HepG2 (cell line): Measurements from ENCODE around the gene CCNT2. TPM values are rescaled to one million over a fixed set of nuclear protein-coding genes. Genes with fewer than 3 reads are reported as not detected.
A peak's percentile ranks its signal among the peaks of the same experiment; 100 is the strongest.

Experiments used
- ETV6 ChIP-seq: sonication (generic); formaldehyde crosslinking; conservative IDR thresholded peaks from 2 replicates; pipeline ENCODE4 v1.4.0; 2020; ENCODE audit warnings: missing genetic modification reagents
- NFIC ChIP-seq: IDR thresholded peaks from 2 replicates; pipeline ENCODE4 v1.6.1; 2012; ENCODE audit warnings: mild to moderate bottlenecking, low read length, inconsistent platforms
- PAX8 ChIP-seq: sonication (generic); formaldehyde crosslinking; IDR thresholded peaks from 2 replicates; pipeline ENCODE4 v1.8.0; 2022; ENCODE audit warnings: mild to moderate bottlenecking, missing genetic modification reagents, borderline replicate concordance
- TCF7L2 ChIP-seq: IDR thresholded peaks from 2 replicates; pipeline ENCODE4 v1.6.1; 2011; ENCODE audit warnings: mild to moderate bottlenecking, low read depth, low read length, moderate library complexity
- U2AF1 ChIP-seq: fragments of 200-400 bp; formaldehyde crosslinking; optimal IDR thresholded peaks from 2 replicates; pipeline ENCODE3; 2017; ENCODE audit warnings: mild to moderate bottlenecking, low read depth, low read length
- YY1 ChIP-seq: IDR thresholded peaks from 2 replicates; pipeline ENCODE4 v1.6.1; 2011; ENCODE audit warnings: low read length, low read depth, moderate library complexity, mild to moderate bottlenecking; ENCODE audit not compliant: insufficient read depth, insufficient replicate concordance
- ZFP36L2 ChIP-seq: sonication (generic); formaldehyde crosslinking; IDR thresholded peaks from 2 replicates; pipeline ENCODE4 v1.4.0; 2020; ENCODE audit warnings: missing genetic modification reagents
- ZNF501 ChIP-seq: sonication (generic); formaldehyde crosslinking; IDR thresholded peaks from 2 replicates; pipeline ENCODE4 v1.5.1; 2020; ENCODE audit warnings: mild to moderate bottlenecking, moderate library complexity, missing genetic modification reagents
- ZNF510 ChIP-seq: sonication (generic); formaldehyde crosslinking; IDR thresholded peaks from 2 replicates; pipeline ENCODE4 v1.4.0; 2020; ENCODE audit warnings: low read depth, mild to moderate bottlenecking, missing genetic modification reagents
- ZNF577 ChIP-seq: sonication (generic); formaldehyde crosslinking; IDR thresholded peaks from 2 replicates; pipeline ENCODE4 v1.4.0; 2020; ENCODE audit warnings: mild to moderate bottlenecking, low read depth, missing genetic modification reagents, borderline replicate concordance
- ZNF629 ChIP-seq: sonication (generic); formaldehyde crosslinking; conservative IDR thresholded peaks from 2 replicates; pipeline ENCODE4 v1.5.0; 2020; ENCODE audit warnings: missing genetic modification reagents
- ZNF670 ChIP-seq: sonication (generic); formaldehyde crosslinking; IDR thresholded peaks from 2 replicates; pipeline ENCODE4 v1.8.0; 2022; ENCODE audit warnings: mild to moderate bottlenecking, missing genetic modification reagents, borderline replicate concordance
- ZNF709 ChIP-seq: sonication (generic); formaldehyde crosslinking; IDR thresholded peaks from 2 replicates; pipeline ENCODE4 v1.5.0; 2020; ENCODE audit warnings: mild to moderate bottlenecking, missing genetic modification reagents
- ZNF816 ChIP-seq: sonication (generic); formaldehyde crosslinking; IDR thresholded peaks from 2 replicates; pipeline ENCODE4 v1.8.0; 2022; ENCODE audit warnings: missing genetic modification reagents, mild to moderate bottlenecking, borderline replicate concordance
- ZNF891 ChIP-seq: sonication (generic); formaldehyde crosslinking; IDR thresholded peaks from 2 replicates; pipeline ENCODE4 v1.5.0; 2020; ENCODE audit warnings: mild to moderate bottlenecking, missing genetic modification reagents
- ZSCAN30 ChIP-seq: sonication (generic); formaldehyde crosslinking; IDR thresholded peaks from 2 replicates; pipeline ENCODE4 v1.5.0; 2020; ENCODE audit warnings: mild to moderate bottlenecking, missing genetic modification reagents
- ZSCAN31 ChIP-seq: sonication (generic); formaldehyde crosslinking; IDR thresholded peaks from 2 replicates; pipeline ENCODE4 v1.5.0; 2020; ENCODE audit warnings: low read depth, mild to moderate bottlenecking, missing genetic modification reagents
- polyA plus RNA-seq, 8 experiments: library from polyadenylated mRNA; depleted of rRNA in 3 of 8; stranded (reverse) in 7 of 8; unstranded in 1 of 8; fragments of >200 nt; fragmentation: Illumina TruSeq in 4 of 8; extraction: Trizol in 4 of 8; gene quantifications; 2 replicates each; pipeline versions ENCODE4 v1.2.1 to v1.2.3, GENCODE V29; 2011 to 2016; ENCODE audit warnings: low read depth in 4 of 8, missing spikeins in 1 of 8, mixed read lengths in 1 of 8; ENCODE audit not compliant: insufficient read depth in 1 of 8
- total RNA-seq, 5 experiments: library from RNA; depleted of rRNA; stranded (reverse); fragments of >200 nt; fragmentation: Illumina TruSeq; extraction: Trizol; gene quantifications; 2 replicates each; pipeline ENCODE4 v1.2.3, GENCODE V29; 2016; ENCODE audit warnings: low read depth in 1 of 5
- TF ChIP-seq, protein P1 (sequence below): IDR thresholded peaks from 2 replicates; pipeline ENCODE4 v1.6.1; 2016; ENCODE audit warnings: low read depth, borderline replicate concordance
- TF ChIP-seq, protein P2 (sequence below): sonication (generic); formaldehyde crosslinking; IDR thresholded peaks from 2 replicates; pipeline ENCODE4 v1.4.0; 2020; ENCODE audit warnings: missing genetic modification reagents, borderline replicate concordance
- TF ChIP-seq, protein P3 (sequence below): IDR thresholded peaks from 2 replicates; pipeline ENCODE4 v1.6.1; 2012; ENCODE audit warnings: inconsistent platforms
- TF ChIP-seq, protein P4 (sequence below): sonication (generic); formaldehyde crosslinking; IDR thresholded peaks from 2 replicates; pipeline ENCODE4 v1.5.1; 2020; ENCODE audit warnings: missing genetic modification reagents, mild to moderate bottlenecking, borderline replicate concordance
- TF ChIP-seq, protein P5 (sequence below): IDR thresholded peaks from 2 replicates; pipeline ENCODE4 v1.6.1; 2016; ENCODE audit warnings: mild to moderate bottlenecking

CCNT2 gene
- total and polyA plus RNA-seq, 2 of the 13 experiments (the other 11 are each of a cell fraction or from before 2014, with no cell fraction given), result 22.1 to 34.4 TPM

DNA sequence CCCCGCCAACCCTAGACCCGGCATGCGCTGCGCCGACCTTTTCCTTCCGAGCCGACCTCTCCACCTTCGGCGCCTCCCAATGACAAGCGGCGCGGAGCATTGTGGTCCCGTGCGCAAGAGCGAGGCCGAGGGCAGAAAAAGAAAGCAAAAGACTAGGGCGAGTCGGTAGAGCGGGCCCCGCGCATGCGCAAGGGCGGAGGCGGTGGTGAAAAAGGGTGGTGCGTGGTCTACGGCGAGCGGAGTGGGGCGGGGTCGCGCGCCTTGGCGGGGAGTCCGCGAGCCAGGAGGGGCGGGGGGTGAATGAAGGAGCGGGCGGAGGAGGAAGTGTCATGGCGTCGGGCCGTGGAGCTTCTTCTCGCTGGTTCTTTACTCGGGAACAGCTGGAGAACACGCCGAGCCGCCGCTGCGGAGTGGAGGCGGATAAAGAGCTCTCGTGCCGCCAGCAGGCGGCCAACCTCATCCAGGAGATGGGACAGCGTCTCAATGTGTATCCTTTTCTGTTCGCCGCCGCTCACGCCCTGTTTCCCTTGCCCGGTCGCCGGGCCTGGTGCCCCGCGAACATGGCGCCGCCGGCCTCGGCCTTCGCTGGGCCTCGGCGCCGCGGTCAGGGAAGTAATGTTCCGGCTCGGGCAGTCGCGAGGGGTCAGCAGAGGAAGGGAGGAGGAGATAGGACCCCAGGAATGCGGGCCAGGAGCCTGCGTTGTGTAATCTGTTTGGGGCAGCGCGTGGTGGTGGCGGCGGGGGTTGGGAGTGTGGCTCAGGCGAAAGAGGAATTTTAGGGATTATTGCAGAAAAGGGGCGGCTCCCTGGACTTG lies at the start of gene CCNT2 (continued):
- TF ChIP-seq ZNF629 (CRISPR knock-in tag) (peak; percentile 30; the same call in 1 of the 2 replicates), U2AF1 (no peak), ZSCAN30 (CRISPR knock-in tag) (peak; percentile 94; the same call in 1 of the 2 replicates), YY1 (peak; percentile 97), TCF7L2 (no peak), ZNF577 (no peak), ZNF510 (CRISPR knock-in tag) (peak; percentile 83; the same call in 1 of the 2 replicates), ZNF816 (CRISPR knock-in tag) (peak; percentile 96), ZNF891 (CRISPR knock-in tag) (peak; percentile 96), ZNF501 (CRISPR knock-in tag) (peak; percentile 92), PAX8 (CRISPR knock-in tag) (no peak), ZFP36L2 (CRISPR knock-in tag) (no peak), ZSCAN31 (CRISPR knock-in tag) (peak; percentile 81; the same call in 1 of the 2 replicates), NFIC (no peak), ZNF670 (CRISPR knock-in tag) (peak; percentile 72), ZNF709 (CRISPR knock-in tag) (peak; percentile 76; the same call in 1 of the 2 replicates), ETV6 (CRISPR knock-in tag) (no peak)
- TF ChIP-seq, protein P1, sequence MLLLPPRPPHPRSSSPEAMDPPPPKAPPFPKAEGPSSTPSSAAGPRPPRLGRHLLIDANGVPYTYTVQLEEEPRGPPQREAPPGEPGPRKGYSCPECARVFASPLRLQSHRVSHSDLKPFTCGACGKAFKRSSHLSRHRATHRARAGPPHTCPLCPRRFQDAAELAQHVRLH (CRISPR knock-in tag), result no peak
- TF ChIP-seq, protein P2, sequence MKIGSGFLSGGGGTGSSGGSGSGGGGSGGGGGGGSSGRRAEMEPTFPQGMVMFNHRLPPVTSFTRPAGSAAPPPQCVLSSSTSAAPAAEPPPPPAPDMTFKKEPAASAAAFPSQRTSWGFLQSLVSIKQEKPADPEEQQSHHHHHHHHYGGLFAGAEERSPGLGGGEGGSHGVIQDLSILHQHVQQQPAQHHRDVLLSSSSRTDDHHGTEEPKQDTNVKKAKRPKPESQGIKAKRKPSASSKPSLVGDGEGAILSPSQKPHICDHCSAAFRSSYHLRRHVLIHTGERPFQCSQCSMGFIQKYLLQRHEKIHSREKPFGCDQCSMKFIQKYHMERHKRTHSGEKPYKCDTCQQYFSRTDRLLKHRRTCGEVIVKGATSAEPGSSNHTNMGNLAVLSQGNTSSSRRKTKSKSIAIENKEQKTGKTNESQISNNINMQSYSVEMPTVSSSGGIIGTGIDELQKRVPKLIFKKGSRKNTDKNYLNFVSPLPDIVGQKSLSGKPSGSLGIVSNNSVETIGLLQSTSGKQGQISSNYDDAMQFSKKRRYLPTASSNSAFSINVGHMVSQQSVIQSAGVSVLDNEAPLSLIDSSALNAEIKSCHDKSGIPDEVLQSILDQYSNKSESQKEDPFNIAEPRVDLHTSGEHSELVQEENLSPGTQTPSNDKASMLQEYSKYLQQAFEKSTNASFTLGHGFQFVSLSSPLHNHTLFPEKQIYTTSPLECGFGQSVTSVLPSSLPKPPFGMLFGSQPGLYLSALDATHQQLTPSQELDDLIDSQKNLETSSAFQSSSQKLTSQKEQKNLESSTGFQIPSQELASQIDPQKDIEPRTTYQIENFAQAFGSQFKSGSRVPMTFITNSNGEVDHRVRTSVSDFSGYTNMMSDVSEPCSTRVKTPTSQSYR, result 0 out of 2 replicates have a peak, but pooled peaks have one; percentile 32
- TF ChIP-seq, protein P3, sequence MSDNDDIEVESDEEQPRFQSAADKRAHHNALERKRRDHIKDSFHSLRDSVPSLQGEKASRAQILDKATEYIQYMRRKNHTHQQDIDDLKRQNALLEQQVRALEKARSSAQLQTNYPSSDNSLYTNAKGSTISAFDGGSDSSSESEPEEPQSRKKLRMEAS, result peak; percentile 77
- TF ChIP-seq, protein P4, sequence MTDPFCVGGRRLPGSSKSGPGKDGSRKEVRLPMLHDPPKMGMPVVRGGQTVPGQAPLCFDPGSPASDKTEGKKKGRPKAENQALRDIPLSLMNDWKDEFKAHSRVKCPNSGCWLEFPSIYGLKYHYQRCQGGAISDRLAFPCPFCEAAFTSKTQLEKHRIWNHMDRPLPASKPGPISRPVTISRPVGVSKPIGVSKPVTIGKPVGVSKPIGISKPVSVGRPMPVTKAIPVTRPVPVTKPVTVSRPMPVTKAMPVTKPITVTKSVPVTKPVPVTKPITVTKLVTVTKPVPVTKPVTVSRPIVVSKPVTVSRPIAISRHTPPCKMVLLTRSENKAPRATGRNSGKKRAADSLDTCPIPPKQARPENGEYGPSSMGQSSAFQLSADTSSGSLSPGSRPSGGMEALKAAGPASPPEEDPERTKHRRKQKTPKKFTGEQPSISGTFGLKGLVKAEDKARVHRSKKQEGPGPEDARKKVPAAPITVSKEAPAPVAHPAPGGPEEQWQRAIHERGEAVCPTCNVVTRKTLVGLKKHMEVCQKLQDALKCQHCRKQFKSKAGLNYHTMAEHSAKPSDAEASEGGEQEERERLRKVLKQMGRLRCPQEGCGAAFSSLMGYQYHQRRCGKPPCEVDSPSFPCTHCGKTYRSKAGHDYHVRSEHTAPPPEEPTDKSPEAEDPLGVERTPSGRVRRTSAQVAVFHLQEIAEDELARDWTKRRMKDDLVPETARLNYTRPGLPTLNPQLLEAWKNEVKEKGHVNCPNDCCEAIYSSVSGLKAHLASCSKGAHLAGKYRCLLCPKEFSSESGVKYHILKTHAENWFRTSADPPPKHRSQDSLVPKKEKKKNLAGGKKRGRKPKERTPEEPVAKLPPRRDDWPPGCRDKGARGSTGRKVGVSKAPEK (CRISPR knock-in tag), result no peak
- TF ChIP-seq, protein P5, sequence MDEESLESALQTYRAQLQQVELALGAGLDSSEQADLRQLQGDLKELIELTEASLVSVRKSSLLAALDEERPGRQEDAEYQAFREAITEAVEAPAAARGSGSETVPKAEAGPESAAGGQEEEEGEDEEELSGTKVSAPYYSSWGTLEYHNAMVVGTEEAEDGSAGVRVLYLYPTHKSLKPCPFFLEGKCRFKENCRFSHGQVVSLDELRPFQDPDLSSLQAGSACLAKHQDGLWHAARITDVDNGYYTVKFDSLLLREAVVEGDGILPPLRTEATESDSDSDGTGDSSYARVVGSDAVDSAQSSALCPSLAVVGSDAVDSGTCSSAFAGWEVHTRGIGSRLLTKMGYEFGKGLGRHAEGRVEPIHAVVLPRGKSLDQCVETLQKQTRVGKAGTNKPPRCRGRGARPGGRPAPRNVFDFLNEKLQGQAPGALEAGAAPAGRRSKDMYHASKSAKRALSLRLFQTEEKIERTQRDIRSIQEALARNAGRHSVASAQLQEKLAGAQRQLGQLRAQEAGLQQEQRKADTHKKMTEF, result peak; percentile 79
